Measurements from ENCODE around the gene LCE1D. TPM values are rescaled to one million over a fixed set of nuclear protein-coding genes. Genes with fewer than 3 reads are reported as not detected.

Gene LCE1D
- total and polyA plus RNA-seq, 2 of the 13 experiments (the other 11 are each of a cell fraction or from before 2014, with no cell fraction given) = not detected

GRCh38 chr1:152811050-152811449, 14.5 kb downstream of the LCE1D start:
- intact Hi-C loops (cut with micrococcal nuclease; ENCODE audit: unreplicated experiment) = no loop called here
- no peaks in the 10 kb centered on the region for H4K20me1 ChIP-seq (ENCODE audit: insufficient read depth, low read length)

More at GRCh38 chr1:152811050-152811449, 14.5 kb downstream of the LCE1D start:
- WGBS (ENCODE audit: low lambda C conversion rate) = no CpG with 5 or more reads among the region's 2 CpGs
- POLR2A ChIA-PET = no interaction called here
- Histone ChIP-seq H3K79me2 (ENCODE audit: insufficient read depth, low read length) (no peaks in the 10 kb centered on the region), H3K4me3 (replicated peaks in 1 of 3; ENCODE audit: insufficient read depth in 1 of 3, low read depth in 2 of 3, low read length in 3 of 3) (no peak overlapping the region), H2AFZ (ENCODE audit: low read length) (no peak overlapping the region), H3K9me3 (ENCODE audit: low read length) (no peaks in the 10 kb centered on the region), H3K27ac (ENCODE audit: extremely low read length, insufficient read depth, low read length) (no peak overlapping the region), H3K4me1 (ENCODE audit: insufficient read depth, low read length) (no peaks in the 10 kb centered on the region), H3K36me3 (replicated peaks in 1 of 2; ENCODE audit: control insufficient read depth in 1 of 2, insufficient read depth in 2 of 2, low read length in 2 of 2) (no peaks in the 10 kb centered on the region), H3K9ac (ENCODE audit: insufficient read depth, low read depth, low read length) (no peak overlapping the region), H3K4me2 (ENCODE audit: low read depth, low read length) (no peak overlapping the region), H3K27me3 (ENCODE audit: control insufficient read depth in 1 of 2, insufficient read depth in 2 of 2, low read length in 2 of 2) (no peaks in the 10 kb centered on the region; a peak in 1 of 5 replicates)
- FAIRE-seq = no peak
- no TSS peak for BruUV-seq (replicated peaks)
- no peak for DNase-seq (ENCODE audit: low spot score)
- TF ChIP-seq ZNF713 (CRISPR knock-in tag; IDR thresholded peaks at IDR 0.05) = no peak
- no peak for TF ChIP-seq USF2 (IDR thresholded peaks at IDR 0.05; ENCODE audit: low read depth, low read length)
- TF ChIP-seq USF2 (CRISPR knock-in tag; IDR thresholded peaks at IDR 0.05; ENCODE audit: borderline replicate concordance) = no peak
- TF ChIP-seq ZNF12 (CRISPR knock-in tag; IDR thresholded peaks at IDR 0.05) = no peak
- no peak for TF ChIP-seq HOXA7 (CRISPR knock-in tag; IDR thresholded peaks at IDR 0.05)
- no peak for TF ChIP-seq NCOA2 (CRISPR knock-in tag; IDR thresholded peaks at IDR 0.05)
- no peak for TF ChIP-seq ZBTB20 (CRISPR knock-in tag; IDR thresholded peaks at IDR 0.05; ENCODE audit: borderline replicate concordance, low read depth)
- no peak for TF ChIP-seq PHB2 (IDR thresholded peaks at IDR 0.05; ENCODE audit: partially characterized antibody)
- TF ChIP-seq ZNF337 (CRISPR knock-in tag; IDR thresholded peaks at IDR 0.05; ENCODE audit: borderline replicate concordance, low read depth) = no peak
- no peak for TF ChIP-seq PAF1 (CRISPR knock-in tag; IDR thresholded peaks at IDR 0.05)
- TF ChIP-seq ZFP36 (IDR thresholded peaks at IDR 0.05; ENCODE audit: borderline replicate concordance, low read depth, low read length, partially characterized antibody) = no peak
- no peak for TF ChIP-seq TRIM24 (CRISPR knock-in tag; IDR thresholded peaks at IDR 0.05)
- no peak for TF ChIP-seq MTERF4 (CRISPR knock-in tag; IDR thresholded peaks at IDR 0.05)
- TF ChIP-seq ZBTB1 (CRISPR knock-in tag; IDR thresholded peaks at IDR 0.05; ENCODE audit: borderline replicate concordance) = no peak
- TF ChIP-seq NPAS2 (CRISPR knock-in tag; IDR thresholded peaks at IDR 0.05; ENCODE audit: borderline replicate concordance) = no peak
- no peak for TF ChIP-seq TRAFD1 (CRISPR knock-in tag; IDR thresholded peaks at IDR 0.05; ENCODE audit: borderline replicate concordance)
- no peak for ATAC-seq
- CTCF ChIA-PET (ENCODE audit: low intra/inter-chr PET ratio, low total read pairs) = no interaction called here
- in situ Hi-C loops (cut with HindIII; ENCODE audit: extremely low pct_ligation_motif_present, low pct_unique_long_range_greater_than_20kb) = no loop called here

Data from HepG2 (cell line).